Measurements from ENCODE around the gene SMARCD3. TPM values are rescaled to one million over a fixed set of nuclear protein-coding genes. Genes with fewer than 3 reads are reported as not detected.

The SMARCD3 gene
- total RNA-seq, 1 experiment from 2014 or later = 4.6 TPM

GRCh38 chr7:151291206-151291605 lies 42.7 kb upstream of the SMARCD3 start:
- intact Hi-C loops (cut with micrococcal nuclease; ENCODE audit: unreplicated experiment) = no loop called here
- no peak for DNase-seq
- no peaks in the 10 kb centered on the region for H3F3A ChIP-seq (ENCODE audit: insufficient read depth, low read depth)
- no peak overlapping the region for H3K4me3 ChIP-seq
- no peak overlapping the region for H2AFZ ChIP-seq
- peaks cover 94% of the 10 kb centered on the region for H3K27me3 ChIP-seq (ENCODE audit: insufficient read depth, low read depth)
- POLR2A ChIA-PET (ENCODE audit: unreplicated experiment) = no interaction called here
- BruUV-seq (replicated peaks) = no TSS peak
- H3K9me3 ChIP-seq (ENCODE audit: insufficient read depth, low read depth) = no peaks in the 10 kb centered on the region
- no peaks in the 10 kb centered on the region for H4K20me1 ChIP-seq (ENCODE audit: insufficient read depth)
- no peak overlapping the region for H3K4me2 ChIP-seq
- H3K79me2 ChIP-seq (ENCODE audit: low read depth) = no peaks in the 10 kb centered on the region
- TF ChIP-seq CTCF (conservative IDR thresholded peaks at IDR 0.05) = no peak
- no peak for TF ChIP-seq EZH2 (IDR thresholded peaks at IDR 0.05; ENCODE audit: low read depth)
- CTCF ChIA-PET = no interaction called here
- H3K4me1 ChIP-seq (replicated peaks; ENCODE audit: insufficient read depth) = no peaks in the 10 kb centered on the region
- H3K9me2 ChIP-seq (ENCODE audit: insufficient read depth) = no peaks in the 10 kb centered on the region
- H3K36me3 ChIP-seq (ENCODE audit: low read depth) = no peaks in the 10 kb centered on the region
- no peak overlapping the region for H3K27ac ChIP-seq

- CTCF ChIA-PET = no interaction called here
- H3K27me3 ChIP-seq (ENCODE audit: insufficient read depth, low read depth) = peaks cover 95% of the 10 kb centered on the region
- DNase-seq = no peak
Observed at GRCh38 chr7:151290355-151290760, 41.9 kb upstream of the SMARCD3 start.

DNA sequence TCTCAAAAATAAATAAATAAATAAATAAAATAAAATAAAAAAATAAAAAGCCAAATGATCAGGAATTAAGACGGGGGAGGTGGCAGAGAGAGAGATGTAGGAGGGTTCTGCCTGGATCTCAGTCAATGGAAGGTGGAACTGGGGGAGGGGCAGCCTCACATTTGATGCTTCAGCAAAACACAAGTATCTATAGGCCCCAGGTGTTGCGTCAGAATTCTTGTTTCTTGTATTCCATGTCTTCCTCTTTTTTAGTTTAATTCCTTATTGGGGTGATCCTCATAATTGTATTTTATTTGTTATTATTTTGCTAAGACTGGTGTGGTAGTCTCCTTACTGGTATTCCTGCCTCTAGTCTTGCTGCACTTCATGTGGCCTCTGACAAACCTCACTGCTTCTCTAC lies 41.4 kb upstream of the SMARCD3 start:
- H3K4me2 ChIP-seq = no peak overlapping the region
- peaks cover 96% of the 10 kb centered on the region for H3K27me3 ChIP-seq (ENCODE audit: insufficient read depth, low read depth)
- no peak for DNase-seq
- no peaks in the 10 kb centered on the region for H3K79me2 ChIP-seq (ENCODE audit: low read depth)
- no peak overlapping the region for H2AFZ ChIP-seq
- no peak overlapping the region for H3K4me3 ChIP-seq
- H4K20me1 ChIP-seq (ENCODE audit: insufficient read depth) = no peaks in the 10 kb centered on the region
- H3K4me1 ChIP-seq (replicated peaks; ENCODE audit: insufficient read depth) = no peaks in the 10 kb centered on the region
- CTCF ChIA-PET = no interaction called here
- intact Hi-C loops (cut with micrococcal nuclease; ENCODE audit: unreplicated experiment) = no loop called here
- H3K9me2 ChIP-seq (ENCODE audit: insufficient read depth) = no peaks in the 10 kb centered on the region
- H3K27ac ChIP-seq = no peak overlapping the region
- BruUV-seq (replicated peaks) = no TSS peak
- TF ChIP-seq EZH2 (IDR thresholded peaks at IDR 0.05; ENCODE audit: low read depth) = no peak
- no peak for TF ChIP-seq CTCF (conservative IDR thresholded peaks at IDR 0.05)
- POLR2A ChIA-PET (ENCODE audit: unreplicated experiment) = no interaction called here
- H3K36me3 ChIP-seq (ENCODE audit: low read depth) = no peaks in the 10 kb centered on the region
- no peaks in the 10 kb centered on the region for H3F3A ChIP-seq (ENCODE audit: insufficient read depth, low read depth)
- no peaks in the 10 kb centered on the region for H3K9me3 ChIP-seq (ENCODE audit: insufficient read depth, low read depth)

More at GRCh38 chr7:151290355-151290760, 41.9 kb upstream of the SMARCD3 start:
- BruUV-seq (replicated peaks) = no TSS peak
- no peaks in the 10 kb centered on the region for H3K9me2 ChIP-seq (ENCODE audit: insufficient read depth)
- no peaks in the 10 kb centered on the region for H3K36me3 ChIP-seq (ENCODE audit: low read depth)
- POLR2A ChIA-PET (ENCODE audit: unreplicated experiment) = no interaction called here
- H3K4me1 ChIP-seq (replicated peaks; ENCODE audit: insufficient read depth) = no peaks in the 10 kb centered on the region
- TF ChIP-seq EZH2 (IDR thresholded peaks at IDR 0.05; ENCODE audit: low read depth) (no peak), CTCF (conservative IDR thresholded peaks at IDR 0.05) (no peak)
- no peaks in the 10 kb centered on the region for H3K9me3 ChIP-seq (ENCODE audit: insufficient read depth, low read depth)
- H2AFZ ChIP-seq = no peak overlapping the region
- H3K4me2 ChIP-seq = no peak overlapping the region
- no peaks in the 10 kb centered on the region for H4K20me1 ChIP-seq (ENCODE audit: insufficient read depth)
- intact Hi-C loops (cut with micrococcal nuclease; ENCODE audit: unreplicated experiment) = no loop called here
- H3F3A ChIP-seq (ENCODE audit: insufficient read depth, low read depth) = no peaks in the 10 kb centered on the region
- no peaks in the 10 kb centered on the region for H3K79me2 ChIP-seq (ENCODE audit: low read depth)
- no peak overlapping the region for H3K27ac ChIP-seq
- no peak overlapping the region for H3K4me3 ChIP-seq
